ENCODE results near the gene NTNG2.
"Not testable (repeated sequence)": the region's sequence is repeated elsewhere in the genome, so short reads cannot be mapped to it uniquely, and the experiment has no call there.

NTNG2 gene

GRCh38 chr9:132129535-132129934 lies 32.3 kb upstream of the NTNG2 start:
- Histone ChIP-seq H3K9me3 (ENCODE audit: control insufficient read depth, insufficient read depth, low read depth, low read length) (no peaks in the 10 kb centered on the region), H3K27me3 (ENCODE audit: control insufficient read depth, insufficient read depth, low read length) (peaks cover 13% of the 10 kb centered on the region; the same call in 1 of the 2 replicates), H3K36me3 (ENCODE audit: control insufficient read depth, insufficient read depth, low read length) (no peaks in the 10 kb centered on the region), H3K4me1 (ENCODE audit: control insufficient read depth, insufficient read depth, low read length) (peaks cover 23% of the 10 kb centered on the region), H3K9ac (ENCODE audit: low read length) (no peak overlapping the region), H3K4me3 (ENCODE audit: low read depth, low read length) (no peak overlapping the region), H3K27ac (ENCODE audit: low read depth, low read length) (no peak overlapping the region)

GRCh38 chr9:132134085-132134484 lies 27.8 kb upstream of the NTNG2 start:
- H3K9ac ChIP-seq (ENCODE audit: low read length); H3K27me3 ChIP-seq (ENCODE audit: control insufficient read depth, insufficient read depth, low read length); H3K36me3 ChIP-seq (ENCODE audit: control insufficient read depth, insufficient read depth, low read length); H3K4me1 ChIP-seq (ENCODE audit: control insufficient read depth, insufficient read depth, low read length); H3K27ac ChIP-seq (ENCODE audit: low read depth, low read length); H3K9me3 ChIP-seq (ENCODE audit: control insufficient read depth, insufficient read depth, low read depth, low read length); H3K4me3 ChIP-seq (ENCODE audit: low read depth, low read length): not testable (repeated sequence)

DNA sequence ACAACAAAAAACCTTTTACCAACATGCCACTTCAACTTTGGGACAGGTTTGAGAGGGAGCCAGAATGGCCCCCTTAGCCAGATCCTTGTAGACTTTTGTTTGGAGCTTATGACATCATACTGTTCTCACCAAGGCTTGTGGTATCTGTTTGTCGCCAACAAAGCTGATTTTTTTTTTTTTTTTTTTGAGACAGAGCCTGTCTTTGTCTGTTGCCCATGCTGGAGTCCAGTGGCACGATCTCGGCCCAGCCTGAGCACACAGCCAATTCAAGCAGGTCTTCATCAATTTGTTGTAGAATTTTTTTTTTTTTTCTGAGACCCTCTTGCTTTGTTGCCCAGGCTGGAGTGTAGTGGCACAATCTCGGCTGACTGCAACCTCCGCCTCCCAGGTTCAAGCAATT lies 26.4 kb upstream of the NTNG2 start:
- Histone ChIP-seq H3K9ac (ENCODE audit: low read length) (no peak overlapping the region), H3K27me3 (ENCODE audit: control insufficient read depth, insufficient read depth, low read length) (0 out of 2 replicates have a peak, but pooled peaks cover 6% of the 10 kb centered on the region), H3K4me1 (ENCODE audit: control insufficient read depth, insufficient read depth, low read length) (peaks cover 17% of the 10 kb centered on the region), H3K4me3 (ENCODE audit: low read depth, low read length) (no peak overlapping the region), H3K9me3 (ENCODE audit: control insufficient read depth, insufficient read depth, low read depth, low read length) (no peaks in the 10 kb centered on the region), H3K36me3 (ENCODE audit: control insufficient read depth, insufficient read depth, low read length) (no peaks in the 10 kb centered on the region), H3K27ac (ENCODE audit: low read depth, low read length) (no peak overlapping the region)

DNA sequence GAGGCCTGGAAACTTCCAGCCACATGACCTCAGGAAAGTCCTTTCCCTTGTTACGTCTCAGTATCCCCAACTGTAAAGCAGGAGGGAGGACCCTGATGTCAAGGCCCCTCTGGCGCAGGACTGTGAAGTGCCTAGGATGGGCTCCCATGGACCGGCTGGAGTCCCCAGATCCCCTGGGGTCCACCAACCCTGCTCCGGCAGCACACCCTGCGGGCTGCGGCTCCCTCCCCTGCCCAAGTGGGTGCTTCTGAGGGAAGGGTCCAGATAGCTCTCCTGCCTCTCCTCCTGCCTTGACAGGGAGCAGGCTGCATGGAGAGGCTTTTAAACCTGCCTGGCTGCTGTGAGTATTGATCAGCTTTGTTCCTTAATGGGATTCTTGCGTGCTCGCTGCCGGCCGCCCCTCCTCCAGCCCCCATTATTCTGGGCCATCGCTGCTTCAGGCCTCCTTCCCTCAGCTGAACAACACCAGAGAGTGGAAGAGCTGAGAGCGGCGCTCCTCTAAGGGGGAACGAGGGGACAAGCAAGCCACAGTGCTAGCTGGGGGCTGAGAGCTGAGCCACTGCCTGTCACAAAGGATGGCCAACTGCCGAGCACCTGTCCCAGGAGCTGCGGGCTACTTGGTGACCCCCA lies 25.6 kb upstream of the NTNG2 start:
- Histone ChIP-seq H3K9ac (ENCODE audit: low read length) (no peak overlapping the region), H3K27ac (ENCODE audit: low read depth, low read length) (no peak overlapping the region), H3K4me1 (ENCODE audit: control insufficient read depth, insufficient read depth, low read length) (peaks cover 18% of the 10 kb centered on the region), H3K36me3 (ENCODE audit: control insufficient read depth, insufficient read depth, low read length) (no peaks in the 10 kb centered on the region), H3K4me3 (ENCODE audit: low read depth, low read length) (no peak overlapping the region), H3K9me3 (ENCODE audit: control insufficient read depth, insufficient read depth, low read depth, low read length) (no peaks in the 10 kb centered on the region), H3K27me3 (ENCODE audit: control insufficient read depth, insufficient read depth, low read length) (0 out of 2 replicates have a peak, but pooled peaks cover 6% of the 10 kb centered on the region)

DNA sequence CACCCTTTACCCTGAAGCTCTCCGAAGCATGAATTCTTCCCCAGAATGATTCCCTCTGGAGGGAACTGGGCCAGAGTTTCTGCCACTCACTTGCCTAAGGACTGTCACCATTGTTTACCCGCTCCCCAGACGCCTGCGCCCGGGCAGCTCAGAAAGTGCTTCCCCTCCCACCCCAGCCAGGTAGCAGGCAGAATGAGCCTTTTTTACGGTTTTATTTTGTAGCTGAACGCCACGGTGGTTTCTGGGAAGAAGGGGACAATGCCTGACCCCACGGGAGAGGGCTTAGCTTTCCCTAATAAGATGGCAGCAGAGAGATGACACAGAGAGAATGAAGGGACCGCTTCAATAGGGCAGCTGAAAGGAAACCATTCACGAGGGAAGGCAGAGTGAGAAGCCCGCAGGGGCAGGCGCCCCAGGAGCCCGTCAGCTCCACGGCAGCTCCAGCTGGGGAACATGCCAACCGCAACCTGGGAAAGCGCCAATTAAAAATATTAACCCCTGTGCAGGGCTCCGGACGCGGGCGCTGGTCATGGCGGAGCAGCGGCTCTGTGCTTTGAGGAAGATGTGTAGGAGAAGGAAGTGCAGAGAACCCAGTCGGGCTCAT lies 20.4 kb upstream of the NTNG2 start:
- peak overlapping the region; percentile 4 for H3K9ac ChIP-seq (ENCODE audit: low read length)
- peak overlapping the region; percentile 61 for H3K4me3 ChIP-seq (ENCODE audit: low read depth, low read length)
- no peaks in the 10 kb centered on the region for H3K36me3 ChIP-seq (ENCODE audit: control insufficient read depth, insufficient read depth, low read length)
- no peaks in the 10 kb centered on the region for H3K9me3 ChIP-seq (ENCODE audit: control insufficient read depth, insufficient read depth, low read depth, low read length)
- H3K27me3 ChIP-seq (ENCODE audit: control insufficient read depth, insufficient read depth, low read length), result 0 out of 2 replicates have a peak, but pooled peaks cover 6% of the 10 kb centered on the region
- H3K4me1 ChIP-seq (ENCODE audit: control insufficient read depth, insufficient read depth, low read length), result peaks cover 21% of the 10 kb centered on the region
- no peak overlapping the region for H3K27ac ChIP-seq (ENCODE audit: low read depth, low read length)

GRCh38 chr9:132141948-132142594 lies 19.8 kb upstream of the NTNG2 start:
- peak overlapping the region; percentile 4 for H3K9ac ChIP-seq (ENCODE audit: low read length)
- H3K27me3 ChIP-seq (ENCODE audit: control insufficient read depth, insufficient read depth, low read length), result 0 out of 2 replicates have a peak, but pooled peaks cover 6% of the 10 kb centered on the region
- no peaks in the 10 kb centered on the region for H3K36me3 ChIP-seq (ENCODE audit: control insufficient read depth, insufficient read depth, low read length)
- H3K27ac ChIP-seq (ENCODE audit: low read depth, low read length), result no peak overlapping the region
- H3K9me3 ChIP-seq (ENCODE audit: control insufficient read depth, insufficient read depth, low read depth, low read length), result no peaks in the 10 kb centered on the region
- H3K4me1 ChIP-seq (ENCODE audit: control insufficient read depth, insufficient read depth, low read length), result peaks cover 16% of the 10 kb centered on the region
- peak overlapping the region; percentile 61 for H3K4me3 ChIP-seq (ENCODE audit: low read depth, low read length)

DNA sequence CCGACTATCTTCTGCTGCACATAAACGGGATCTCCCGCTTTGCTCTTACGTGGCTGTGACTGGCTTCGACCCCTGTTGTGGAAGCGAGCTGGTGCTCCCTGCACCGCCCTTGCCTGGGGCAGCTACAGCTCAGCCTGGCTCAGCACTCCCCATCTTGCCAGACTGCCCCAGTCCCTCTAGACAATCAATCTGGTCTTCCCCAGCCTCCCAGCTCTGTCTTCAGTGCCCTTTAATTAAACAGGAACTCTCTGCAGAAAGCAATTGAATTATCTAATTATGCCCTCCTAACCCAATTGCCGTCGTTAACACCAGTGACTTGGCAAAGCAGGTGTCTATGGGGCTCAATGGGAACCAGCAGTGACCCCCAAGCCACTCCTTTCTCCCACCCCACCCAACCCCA lies 18.9 kb upstream of the NTNG2 start:
- no peaks in the 10 kb centered on the region for H3K36me3 ChIP-seq (ENCODE audit: control insufficient read depth, insufficient read depth, low read length)
- H3K9me3 ChIP-seq (ENCODE audit: control insufficient read depth, insufficient read depth, low read depth, low read length), result no peaks in the 10 kb centered on the region
- no peak overlapping the region for H3K9ac ChIP-seq (ENCODE audit: low read length)
- H3K4me3 ChIP-seq (ENCODE audit: low read depth, low read length), result no peak overlapping the region
- 0 out of 2 replicates have a peak, but pooled peaks cover 6% of the 10 kb centered on the region for H3K27me3 ChIP-seq (ENCODE audit: control insufficient read depth, insufficient read depth, low read length)
- no peak overlapping the region for H3K27ac ChIP-seq (ENCODE audit: low read depth, low read length)
- H3K4me1 ChIP-seq (ENCODE audit: control insufficient read depth, insufficient read depth, low read length), result peaks cover 16% of the 10 kb centered on the region

GRCh38 chr9:132143359-132143758 lies 18.5 kb upstream of the NTNG2 start:
- H3K27me3 ChIP-seq (ENCODE audit: control insufficient read depth, insufficient read depth, low read length), result 0 out of 2 replicates have a peak, but pooled peaks cover 6% of the 10 kb centered on the region
- H3K9me3 ChIP-seq (ENCODE audit: control insufficient read depth, insufficient read depth, low read depth, low read length), result no peaks in the 10 kb centered on the region
- peaks cover 16% of the 10 kb centered on the region for H3K4me1 ChIP-seq (ENCODE audit: control insufficient read depth, insufficient read depth, low read length)
- H3K36me3 ChIP-seq (ENCODE audit: control insufficient read depth, insufficient read depth, low read length), result no peaks in the 10 kb centered on the region
- no peak overlapping the region for H3K4me3 ChIP-seq (ENCODE audit: low read depth, low read length)
- H3K27ac ChIP-seq (ENCODE audit: low read depth, low read length), result no peak overlapping the region
- no peak overlapping the region for H3K9ac ChIP-seq (ENCODE audit: low read length)

- H3K9ac ChIP-seq (ENCODE audit: low read length), result no peak overlapping the region
- peaks cover 14% of the 10 kb centered on the region for H3K4me1 ChIP-seq (ENCODE audit: control insufficient read depth, insufficient read depth, low read length)
- no peak overlapping the region for H3K4me3 ChIP-seq (ENCODE audit: low read depth, low read length)
- no peaks in the 10 kb centered on the region for H3K36me3 ChIP-seq (ENCODE audit: control insufficient read depth, insufficient read depth, low read length)
- H3K27ac ChIP-seq (ENCODE audit: low read depth, low read length), result no peak overlapping the region
- no peaks in the 10 kb centered on the region for H3K9me3 ChIP-seq (ENCODE audit: control insufficient read depth, insufficient read depth, low read depth, low read length)
- 0 out of 2 replicates have a peak, but pooled peaks cover 6% of the 10 kb centered on the region for H3K27me3 ChIP-seq (ENCODE audit: control insufficient read depth, insufficient read depth, low read length)
Observed at GRCh38 chr9:132144708-132145365, 17.0 kb upstream of the NTNG2 start.

DNA sequence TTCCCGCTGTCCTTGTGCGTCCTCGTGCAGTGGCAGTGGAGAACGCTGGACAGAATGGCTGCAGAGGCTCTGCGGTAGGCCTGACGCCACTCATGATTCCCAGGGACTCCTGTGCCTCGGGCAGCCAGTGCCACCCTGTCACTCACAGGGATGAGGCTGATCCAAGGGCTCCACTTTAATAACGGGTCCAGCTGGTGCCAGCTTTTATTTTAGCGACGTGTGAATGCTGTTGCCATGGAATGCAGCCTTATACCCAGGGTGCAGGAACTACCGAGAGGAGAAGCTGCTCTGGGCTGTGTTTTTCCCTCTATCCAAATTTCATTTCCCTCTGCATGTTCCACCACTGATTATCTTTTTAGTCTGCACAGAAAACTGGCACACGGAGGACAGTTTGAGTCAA lies 15.8 kb upstream of the NTNG2 start:
- H3K36me3 ChIP-seq (ENCODE audit: control insufficient read depth, insufficient read depth, low read length), result no peaks in the 10 kb centered on the region
- no peaks in the 10 kb centered on the region for H3K9me3 ChIP-seq (ENCODE audit: control insufficient read depth, insufficient read depth, low read depth, low read length)
- H3K4me1 ChIP-seq (ENCODE audit: control insufficient read depth, insufficient read depth, low read length), result peaks cover 6% of the 10 kb centered on the region; the same call in 1 of the 2 replicates
- no peak overlapping the region for H3K27ac ChIP-seq (ENCODE audit: low read depth, low read length)
- no peak overlapping the region for H3K9ac ChIP-seq (ENCODE audit: low read length)
- no peak overlapping the region for H3K4me3 ChIP-seq (ENCODE audit: low read depth, low read length)
- H3K27me3 ChIP-seq (ENCODE audit: control insufficient read depth, insufficient read depth, low read length), result no peaks in the 10 kb centered on the region

DNA sequence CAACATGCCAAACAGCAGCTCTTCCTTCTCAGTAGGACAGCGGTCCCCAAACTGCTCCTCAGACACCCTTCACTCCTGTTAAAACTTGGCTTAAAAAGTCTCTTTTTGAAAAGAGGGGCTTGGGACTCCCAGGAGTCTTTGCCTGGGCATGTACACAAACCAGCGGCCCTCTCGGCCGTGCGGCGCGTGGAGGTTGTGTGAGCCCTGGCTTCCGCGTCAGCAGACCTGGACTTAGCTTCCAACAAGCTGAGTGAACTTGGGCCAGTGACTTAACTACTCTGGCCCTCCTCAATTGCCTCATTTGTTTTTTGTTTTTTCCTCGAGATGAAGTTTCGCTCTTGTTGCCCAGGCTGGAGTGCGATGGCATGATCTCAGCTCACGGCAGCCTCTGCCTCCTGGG lies 15.3 kb upstream of the NTNG2 start:
- H3K4me1 ChIP-seq (ENCODE audit: control insufficient read depth, insufficient read depth, low read length), result peaks cover 6% of the 10 kb centered on the region; the same call in 1 of the 2 replicates
- H3K27ac ChIP-seq (ENCODE audit: low read depth, low read length), result no peak overlapping the region
- H3K9ac ChIP-seq (ENCODE audit: low read length), result no peak overlapping the region
- no peaks in the 10 kb centered on the region for H3K27me3 ChIP-seq (ENCODE audit: control insufficient read depth, insufficient read depth, low read length)
- no peak overlapping the region for H3K4me3 ChIP-seq (ENCODE audit: low read depth, low read length)
- no peaks in the 10 kb centered on the region for H3K9me3 ChIP-seq (ENCODE audit: control insufficient read depth, insufficient read depth, low read depth, low read length)
- no peaks in the 10 kb centered on the region for H3K36me3 ChIP-seq (ENCODE audit: control insufficient read depth, insufficient read depth, low read length)

All from HUES6 (cell line).